NOMO-1 treated with DMSO at 0.1 percent for 48 hours (cell line): Measurements from ENCODE around the gene POTED.
"Not testable (repeated sequence)": the region's sequence is repeated elsewhere in the genome, so short reads cannot be mapped to it uniquely, and the experiment has no call there.

Experiments
- DNase-seq: peaks from one replicate; lab custom pipeline; 2025; ENCODE audit not compliant: unreplicated experiment; lab: John Stamatoyannopoulos, UW

Gene POTED

GRCh38 chr21:13609477-13609876 lies at the start of gene POTED:
TSS of gene POTED (plus strand) at chr21:13609777. CDS start at chr21:13610229, 452 bp downstream.
- DNase-seq, result not testable (repeated sequence)

- DNase-seq, result not testable (repeated sequence)
Measured at GRCh38 chr21:13650101-13650500, 40.5 kb downstream of the POTED start.

- not testable (repeated sequence) for DNase-seq
Measured at GRCh38 chr21:13651746-13652145, 42.2 kb downstream of the POTED start.
